Measurements from ENCODE around the gene STAG1.

STAG1 gene

GRCh38 chr3:136305879-136306278, 446.3 kb downstream of the STAG1 start:
- peak; percentile 68 for DNase-seq

- no peak for DNase-seq
These were observed 451.7 kb downstream of the STAG1 start for GRCh38 chr3:136300444-136300843.

- no peak for DNase-seq
These were observed 454.4 kb downstream of the STAG1 start for GRCh38 chr3:136297826-136298225.

GRCh38 chr3:136296960-136297359, 455.2 kb downstream of the STAG1 start:
- no peak for DNase-seq

GRCh38 chr3:136294176-136294575, 458.0 kb downstream of the STAG1 start:
- no peak for DNase-seq

GRCh38 chr3:136293279-136293678, 458.9 kb downstream of the STAG1 start:
- DNase-seq, result no peak

- DNase-seq, result no peak
These were observed 459.7 kb downstream of the STAG1 start for GRCh38 chr3:136292500-136292899.

GRCh38 chr3:136291302-136291701, 460.9 kb downstream of the STAG1 start:
- DNase-seq, result peak; percentile 47

Data from OCI-M1 (cell line).